HG02588 (cell line): ENCODE measurements around the gene ZNF680.
"Not testable (repeated sequence)": the region's sequence is repeated elsewhere in the genome, so short reads cannot be mapped to it uniquely, and the experiment has no call there.

ENCODE experiments used
- ATAC-seq: cut with Tn5 transposase; IDR thresholded peaks from one replicate; pipeline ENCODE4 v1.9.1; 2021; ENCODE audit warnings: mild to moderate bottlenecking, moderate library complexity; ENCODE audit not compliant: unreplicated experiment

Gene ZNF680

DNA sequence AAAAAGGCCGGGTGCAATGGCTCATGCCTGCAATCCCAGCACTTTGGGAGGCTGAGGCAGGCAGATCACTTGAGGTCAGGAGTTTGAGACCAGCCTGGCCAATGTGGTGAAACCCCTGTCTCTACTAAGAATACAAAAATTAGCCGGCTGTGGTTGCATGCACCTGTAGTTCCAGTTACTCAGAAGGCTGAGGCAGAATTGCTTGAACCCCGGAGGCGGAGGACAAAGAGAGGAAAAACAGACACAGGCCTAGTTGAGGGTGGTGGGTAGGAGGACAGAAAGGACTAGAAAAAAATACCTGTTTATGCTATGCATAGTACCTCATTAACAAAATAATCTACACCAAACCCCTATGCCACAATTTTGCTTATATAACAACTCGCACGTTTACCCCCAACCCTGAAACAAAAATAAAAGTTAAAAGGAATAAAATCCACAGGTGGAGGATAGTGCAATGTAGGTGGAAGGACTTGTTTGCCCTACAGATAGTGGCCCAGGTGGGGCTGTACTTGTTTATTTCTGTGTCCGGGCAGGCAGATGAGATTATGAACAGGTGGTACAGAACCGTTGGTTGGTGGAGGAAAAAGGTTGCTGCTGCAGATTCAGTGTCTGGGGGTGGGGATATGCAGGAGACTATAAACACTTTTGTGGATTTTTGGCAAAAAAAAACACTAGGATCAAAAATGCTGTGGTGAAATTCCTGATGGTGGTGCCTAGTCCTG, 5.1 kb downstream of the ZNF680 start:
- ATAC-seq, result no peak

DNA sequence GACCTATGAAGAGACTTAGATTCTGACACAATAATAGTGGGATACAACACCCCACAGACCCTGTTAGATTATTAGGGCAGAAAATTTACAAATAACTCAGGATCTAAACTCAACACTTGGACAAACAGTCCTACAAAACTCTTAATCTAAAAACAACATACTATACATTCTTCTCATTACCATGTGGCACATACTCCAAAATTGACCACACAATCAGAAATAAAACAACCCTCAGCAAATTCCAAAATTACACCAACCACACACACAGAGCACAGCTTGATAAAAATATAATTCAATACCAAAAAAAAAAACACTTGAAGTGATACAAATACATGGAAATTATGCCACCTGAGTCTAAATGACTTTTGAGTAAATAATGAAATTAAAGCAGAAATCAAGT, 7.8 kb downstream of the ZNF680 start:
- no peak for ATAC-seq

DNA sequence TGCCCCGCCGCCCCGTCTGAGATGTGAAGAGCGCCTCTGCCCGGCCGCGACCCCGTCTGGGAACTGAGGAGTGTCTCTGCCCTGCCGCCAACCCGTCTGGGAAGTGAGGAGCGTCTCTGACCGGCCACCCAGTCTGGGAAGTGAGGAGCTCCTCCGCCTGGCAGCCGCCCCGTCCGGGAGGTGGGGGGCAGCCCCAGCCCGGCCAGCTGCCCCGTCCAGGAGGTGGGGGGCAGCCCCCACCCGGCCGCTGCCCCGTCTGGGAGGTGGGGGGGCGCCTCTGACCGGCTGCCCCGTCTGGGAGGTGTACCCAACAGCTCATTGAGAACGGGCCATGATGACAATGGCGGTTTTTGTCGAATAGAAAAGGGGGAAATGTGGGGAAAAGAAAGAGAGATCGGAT, 8.7 kb downstream of the ZNF680 start:
- ATAC-seq, result not testable (repeated sequence)

DNA sequence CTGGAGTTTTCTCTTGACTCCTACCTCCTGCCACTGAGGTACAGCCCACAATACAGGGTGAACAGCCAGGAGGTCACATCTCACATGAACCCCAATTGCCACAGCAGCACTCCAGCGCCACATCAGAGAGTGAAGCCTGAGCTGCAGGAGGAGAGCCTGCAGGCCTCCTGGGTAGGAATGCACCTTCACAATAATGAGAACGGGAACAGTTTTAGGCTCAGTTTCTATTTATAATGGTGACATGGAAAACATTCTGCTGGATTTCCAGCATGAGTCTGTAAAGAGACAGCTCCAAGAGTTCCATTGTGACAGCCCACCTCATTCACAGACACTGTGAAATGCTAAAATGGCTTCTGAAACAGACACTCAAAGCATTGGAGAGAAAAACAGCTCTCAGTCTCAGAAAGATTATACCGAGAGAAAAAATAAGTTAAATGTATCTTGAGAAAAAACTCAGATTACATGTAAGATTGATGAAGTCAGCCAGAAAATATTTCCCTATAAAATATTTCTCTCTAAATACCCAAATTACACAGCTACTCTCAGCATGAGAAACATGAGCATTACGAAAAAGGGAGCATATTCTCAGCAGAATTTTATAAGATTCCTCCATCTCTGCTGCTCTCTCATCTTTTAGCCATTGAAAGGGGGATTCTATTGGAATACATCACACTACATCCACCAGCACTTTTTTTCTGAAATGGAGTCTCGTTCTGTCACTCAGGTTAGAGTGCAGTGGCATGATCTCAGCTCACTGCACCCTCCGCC, 11.3 kb downstream of the ZNF680 start:
- no peak for ATAC-seq

DNA sequence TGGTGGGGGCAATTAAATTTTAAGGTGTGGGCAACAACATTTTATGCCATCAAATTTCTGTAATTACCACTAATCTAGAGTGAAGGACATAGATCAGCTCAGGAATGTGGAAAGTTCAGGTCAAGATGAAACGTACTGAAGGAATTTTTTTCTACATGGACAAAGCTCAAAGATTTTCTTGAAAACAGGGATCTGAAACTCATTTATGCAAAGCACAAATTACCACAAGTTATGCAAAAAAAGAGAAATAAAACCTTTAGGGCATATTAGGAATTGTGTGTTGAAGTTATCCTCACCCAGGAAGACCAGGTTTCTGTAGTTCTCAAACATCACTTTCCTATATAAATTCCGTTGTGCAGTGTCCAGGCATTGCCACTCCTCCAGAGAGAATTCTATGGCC, 18.9 kb downstream of the ZNF680 start:
- ATAC-seq, result no peak

DNA sequence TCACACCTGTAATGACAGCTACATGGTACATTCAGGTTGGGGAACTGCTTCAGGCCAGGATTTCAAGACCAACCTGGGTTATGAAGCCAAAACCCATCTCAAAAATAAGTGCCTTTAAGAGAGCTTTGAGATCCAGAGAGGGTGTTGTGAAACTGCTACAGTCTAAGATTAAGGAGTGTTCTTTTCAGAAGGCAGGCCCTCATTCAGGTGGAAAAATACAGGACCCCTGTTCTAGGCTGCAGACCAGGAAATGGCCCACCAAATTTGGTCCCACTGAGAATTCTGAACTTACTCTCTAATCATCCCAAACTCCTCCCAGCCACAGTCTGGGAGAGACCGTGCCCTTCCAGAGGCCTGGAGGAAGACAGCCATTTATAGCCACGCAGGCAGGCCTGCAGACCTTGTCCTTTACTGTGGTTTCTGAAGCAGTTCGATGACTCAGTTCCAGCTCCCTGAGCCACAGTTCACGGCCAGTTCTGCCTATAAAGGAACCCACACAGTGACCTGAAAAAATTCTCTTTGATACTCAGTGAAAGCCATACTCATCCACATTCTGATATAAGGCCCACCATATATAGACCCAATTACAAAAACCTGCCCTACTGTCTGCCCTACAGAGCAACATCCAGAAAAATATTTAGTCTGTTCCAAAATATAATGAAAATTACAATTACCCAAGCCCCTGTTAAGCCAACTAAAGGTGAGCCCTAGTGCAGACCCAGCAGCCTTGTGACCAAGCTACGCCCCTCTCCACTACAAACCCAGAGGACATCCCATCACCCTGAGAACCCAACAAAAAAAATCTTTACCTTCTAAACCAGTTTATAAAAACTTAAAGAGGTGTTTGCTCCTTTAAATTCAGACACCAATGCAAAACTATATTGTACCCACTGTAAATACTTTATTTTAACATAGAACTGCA, 21.2 kb downstream of the ZNF680 start:
- no peak for ATAC-seq

DNA sequence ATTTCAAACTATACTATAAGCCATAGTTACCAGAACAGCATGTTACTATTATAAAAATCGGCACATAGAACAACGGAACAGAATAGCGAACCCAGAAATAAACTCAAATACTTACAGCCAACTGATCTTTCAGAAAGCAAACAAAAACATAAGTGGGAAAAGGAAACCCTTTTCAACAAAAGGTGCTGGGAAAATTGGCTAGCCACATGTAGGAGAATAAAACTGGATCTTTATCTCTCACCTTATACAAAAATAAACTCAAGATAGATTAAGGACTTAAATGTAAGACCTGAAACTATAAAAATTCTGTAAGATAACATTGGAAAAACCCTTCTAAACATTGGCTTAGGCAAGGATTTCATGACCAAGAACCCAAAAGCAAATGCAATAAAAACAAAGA, 29.1 kb downstream of the ZNF680 start:
- ATAC-seq, result no peak

DNA sequence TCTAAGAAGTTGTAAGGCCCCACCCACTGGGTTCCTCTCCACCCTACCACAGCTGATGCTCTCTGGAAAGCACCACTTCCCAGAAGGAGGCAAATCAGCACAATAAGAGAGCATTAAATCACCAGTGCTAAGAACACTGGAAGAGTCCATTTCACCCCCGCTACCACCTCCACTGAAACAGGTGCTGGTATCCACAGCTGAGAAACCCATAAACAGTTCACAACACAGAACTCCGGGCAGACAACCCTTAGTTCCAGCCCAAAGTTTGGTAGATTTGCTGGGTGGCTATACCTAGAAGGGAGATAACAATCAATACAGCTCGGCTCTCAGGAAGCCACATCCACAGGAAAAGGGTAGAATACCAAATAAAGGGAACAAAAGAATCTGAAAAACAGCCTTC, 34.1 kb downstream of the ZNF680 start:
- ATAC-seq, result no peak

DNA sequence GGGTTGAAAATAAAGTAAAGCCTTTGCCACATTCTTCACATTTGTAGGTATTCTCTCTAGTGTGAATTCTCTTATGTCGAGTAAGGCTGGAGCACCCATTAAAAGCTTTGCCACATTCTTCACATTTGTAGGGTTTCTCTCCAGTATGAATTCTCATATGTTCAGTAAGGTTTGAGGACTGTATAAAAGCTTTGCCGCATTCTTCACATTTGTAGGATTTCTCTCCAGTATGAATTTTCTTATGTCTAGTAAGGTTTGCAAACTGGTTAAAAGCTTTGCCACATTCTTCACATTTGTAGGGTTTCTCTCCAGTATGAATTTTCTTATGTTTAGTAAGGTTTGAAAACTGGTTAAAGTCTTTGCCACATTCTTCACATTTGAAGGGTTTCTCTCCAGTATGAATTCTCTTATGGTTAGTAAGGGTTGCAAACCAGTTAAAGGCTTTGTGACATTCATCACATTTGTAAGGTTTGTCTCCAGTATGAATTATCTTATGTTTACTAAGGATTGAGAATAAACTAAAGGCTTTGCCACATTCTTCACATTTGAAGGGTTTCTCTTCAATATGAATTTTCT, 41.4 kb downstream of the ZNF680 start:
- no peak for ATAC-seq

DNA sequence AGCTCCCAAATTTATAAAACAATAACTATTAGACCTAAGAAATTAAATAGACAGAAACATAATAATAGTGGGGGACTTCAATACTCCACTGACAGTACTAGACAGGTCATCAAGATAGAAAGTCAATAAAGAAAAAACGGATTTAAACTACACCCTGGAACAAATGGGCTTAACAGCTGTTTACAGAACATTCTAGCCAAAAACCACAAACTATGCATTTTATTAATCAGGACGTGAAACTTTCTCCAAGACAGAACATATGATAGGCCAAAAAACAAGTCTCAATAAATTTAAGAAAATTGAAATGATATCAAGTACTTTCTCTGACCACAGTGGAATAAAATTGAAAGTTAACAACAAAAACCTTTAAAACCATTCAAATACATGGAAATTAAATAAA, 46.4 kb downstream of the ZNF680 start:
- ATAC-seq, result no peak

DNA sequence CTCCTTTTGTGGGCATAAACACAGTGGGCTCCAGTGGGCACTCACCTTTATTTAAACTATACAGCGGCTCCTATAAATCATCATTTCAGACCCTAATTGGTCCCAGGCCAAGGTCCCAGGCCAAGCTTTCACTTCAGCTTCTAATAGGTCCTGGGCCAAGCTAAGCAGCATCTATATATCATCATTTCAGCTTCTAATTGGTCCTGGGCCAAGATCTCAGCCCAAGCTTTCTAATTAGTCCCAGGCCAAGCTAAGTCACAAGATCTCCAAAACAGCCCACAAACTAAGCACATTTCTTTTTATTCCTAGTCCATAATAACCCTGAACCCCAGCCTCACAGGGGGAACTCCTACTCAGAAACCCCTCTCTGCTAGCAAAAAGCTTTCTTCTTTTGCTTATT, 47.1 kb downstream of the ZNF680 start:
- ATAC-seq, result no peak

DNA sequence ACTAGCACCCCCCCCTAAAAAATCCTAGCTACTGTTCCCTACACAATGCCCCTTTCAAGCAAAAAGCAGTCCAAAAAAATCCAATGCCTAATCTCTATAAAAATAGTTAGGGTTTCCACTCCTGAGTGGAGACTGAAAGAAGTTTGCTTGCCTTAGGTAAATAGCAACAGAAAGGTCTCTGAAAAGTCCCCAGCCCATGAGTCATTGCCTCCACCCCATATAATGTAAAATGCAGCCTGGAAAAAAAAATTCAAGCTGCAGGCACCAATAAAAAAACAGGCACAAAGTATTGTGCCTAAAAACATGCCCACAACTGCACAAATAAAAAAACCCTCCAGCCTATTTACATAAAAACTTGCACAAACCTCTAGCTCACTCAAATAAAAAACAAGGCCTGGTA, 47.5 kb downstream of the ZNF680 start:
- ATAC-seq, result no peak

DNA sequence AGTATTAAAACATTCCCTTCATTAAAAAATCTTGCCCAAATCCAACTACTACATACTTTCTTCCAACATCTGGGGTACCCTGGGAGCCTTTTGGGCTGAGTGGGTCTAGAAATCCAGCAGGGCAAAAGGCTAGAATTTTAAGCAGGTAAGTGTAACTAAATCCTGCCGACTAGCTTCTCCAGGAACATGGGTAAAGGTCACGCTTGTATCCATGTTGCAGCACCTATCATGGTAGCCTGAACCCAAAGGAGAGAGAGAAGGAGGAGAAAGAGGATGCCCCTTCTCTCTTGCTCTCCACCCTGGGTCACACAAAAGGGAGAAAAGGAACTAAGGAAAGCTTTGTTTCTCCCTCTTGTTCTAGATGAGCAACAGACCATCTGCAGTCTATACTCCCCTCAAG, 53.3 kb downstream of the ZNF680 start:
- ATAC-seq, result no peak

DNA sequence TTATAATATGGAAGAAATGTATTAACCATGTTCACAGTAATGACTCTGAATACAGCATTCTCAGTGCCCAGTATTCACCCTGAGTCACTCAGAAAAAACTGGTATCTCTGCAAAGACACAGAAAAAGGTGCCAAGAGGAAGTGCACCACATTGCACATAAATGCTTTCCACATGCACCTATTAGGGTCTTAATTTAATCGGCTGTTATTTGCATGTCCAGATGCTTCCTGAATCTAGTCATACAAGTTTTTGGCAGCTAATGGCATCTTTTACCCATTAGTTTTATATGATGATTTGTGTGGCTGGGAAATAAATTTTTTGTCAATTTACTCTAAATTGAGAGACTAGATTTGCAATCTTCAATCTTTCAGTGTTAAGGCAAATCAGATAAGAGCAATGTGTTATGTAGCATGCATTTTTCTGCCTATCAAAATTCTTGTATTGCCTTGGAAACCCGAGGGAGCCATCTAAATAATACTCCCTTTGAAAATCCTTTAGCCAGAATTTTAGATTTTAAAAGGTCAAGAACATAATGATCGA, 58.2 kb downstream of the ZNF680 start:
- no peak for ATAC-seq

DNA sequence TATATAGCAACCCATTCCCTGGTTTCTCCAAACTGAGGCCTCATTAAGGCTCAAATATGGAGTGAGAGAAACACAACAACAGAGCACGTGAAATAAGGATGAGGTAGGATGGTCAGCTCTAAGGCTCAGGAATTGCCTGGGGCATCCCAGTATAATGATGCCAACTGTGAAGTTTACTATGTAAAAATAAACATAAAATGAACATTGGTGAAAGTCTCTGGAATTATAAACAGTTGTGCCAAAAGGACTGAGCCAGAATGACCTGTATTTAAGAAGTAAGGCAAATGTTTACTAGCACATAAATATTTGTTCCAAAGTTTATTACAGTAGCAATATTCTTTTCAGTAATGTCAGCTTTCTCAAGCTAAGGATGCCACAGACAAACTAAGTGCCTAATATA, 64.6 kb downstream of the ZNF680 start:
- ATAC-seq, result no peak

DNA sequence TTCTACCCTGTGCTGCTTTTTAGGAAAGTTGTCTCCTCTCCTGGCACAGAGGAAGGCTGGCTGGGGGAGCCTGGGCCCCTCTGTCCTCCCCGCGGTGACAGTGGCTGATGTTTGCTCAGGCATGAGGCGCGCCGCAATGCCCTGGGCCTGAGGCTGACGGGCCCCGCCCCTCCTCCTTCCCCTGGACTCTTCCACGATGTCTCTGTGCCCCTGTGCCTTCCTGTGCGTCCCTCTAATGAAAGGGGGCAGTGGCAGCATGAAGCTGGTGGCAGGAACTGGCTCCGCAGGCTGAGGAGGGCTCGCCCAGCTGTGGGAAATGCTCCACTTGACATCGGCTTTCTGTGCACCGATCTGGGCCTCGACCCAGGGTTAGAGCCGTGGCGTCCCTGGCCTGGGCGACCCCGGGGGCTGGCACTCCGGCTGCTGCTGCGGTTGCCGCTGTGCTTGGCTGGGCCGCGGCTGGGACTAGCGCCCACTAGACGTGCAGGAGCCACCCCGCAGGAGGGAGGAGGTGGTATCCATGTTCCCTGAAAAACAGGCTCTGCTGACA, 67.9 kb downstream of the ZNF680 start:
- no peak for ATAC-seq

DNA sequence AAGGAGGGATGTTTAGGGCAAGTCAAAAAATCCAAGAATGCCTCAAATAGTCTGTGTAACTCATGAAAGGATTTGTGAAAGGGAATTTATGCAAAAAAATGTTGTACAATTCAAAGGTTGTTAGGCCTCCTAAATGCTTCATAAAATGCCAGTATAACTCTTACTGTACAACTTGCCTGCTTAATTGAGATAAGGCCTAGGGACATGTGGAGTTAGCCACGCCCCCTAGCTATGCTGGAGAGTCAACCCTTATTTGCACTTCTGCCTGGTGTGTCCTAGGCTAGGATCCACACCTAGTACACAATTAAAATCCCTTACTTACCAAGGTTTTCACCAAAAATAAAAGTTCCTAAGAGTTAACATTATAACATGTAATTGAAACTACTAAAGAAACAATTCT, 77.2 kb downstream of the ZNF680 start:
- no peak for ATAC-seq
